Measurements from ENCODE around the gene ZBTB9. TPM values are rescaled to one million over a fixed set of nuclear protein-coding genes. Genes with fewer than 3 reads are reported as not detected.
A peak's percentile ranks its signal among the peaks of the same experiment; 100 is the strongest.

Gene ZBTB9
- 12.7 TPM for polyA plus RNA-seq (2012; ENCODE audit: insufficient read depth, insufficient read length)

- peak within 1 kb of the TSS; percentile 91 for H3K4me3 ChIP-seq (ENCODE audit: low read length)
- peak; percentile 90 for DNase-seq (ENCODE audit: low read depth, low spot score)
These were observed at the start of gene ZBTB9 for GRCh38 chr6:33454009-33454946. TSS of gene ZBTB9 (plus strand) at chr6:33454576. CDS start at chr6:33455101, 525 bp downstream.

GRCh38 chr6:33404884-33405283, 49.5 kb upstream of the ZBTB9 start:
- no peak for DNase-seq (ENCODE audit: low read depth, low spot score)
- no peak overlapping the region for H3K4me3 ChIP-seq (ENCODE audit: low read length)

GRCh38 chr6:33405386-33405940, 48.9 kb upstream of the ZBTB9 start:
- no peak overlapping the region for H3K4me3 ChIP-seq (ENCODE audit: low read length)
- DNase-seq (ENCODE audit: low read depth, low spot score), result no peak

GRCh38 chr6:33406126-33406525, 48.2 kb upstream of the ZBTB9 start:
- H3K4me3 ChIP-seq (ENCODE audit: low read length), result no peak overlapping the region
- no peak for DNase-seq (ENCODE audit: low read depth, low spot score)

- DNase-seq (ENCODE audit: low read depth, low spot score), result no peak
- no peak overlapping the region for H3K4me3 ChIP-seq (ENCODE audit: low read length)
These were observed 47.2 kb upstream of the ZBTB9 start for GRCh38 chr6:33407132-33407718.

- peak; percentile 94 for DNase-seq (ENCODE audit: low read depth, low spot score)
- peak overlapping the region; percentile 65 for H3K4me3 ChIP-seq (ENCODE audit: low read length)
These were observed 44.2 kb upstream of the ZBTB9 start for GRCh38 chr6:33410050-33410710.

- peak within 1 kb of the TSS; percentile 65 for H3K4me3 ChIP-seq (ENCODE audit: low read length)
- peak; percentile 63 for DNase-seq (ENCODE audit: low read depth, low spot score)
These were observed 43.4 kb upstream of the ZBTB9 start, which contains the start of gene PHF1 for GRCh38 chr6:33410711-33411631. TSS of gene PHF1 (plus strand) at chr6:33411014. CDS start at chr6:33412264, 1,250 bp downstream.

- H3K4me3 ChIP-seq (ENCODE audit: low read length), result peak overlapping the region; percentile 59
These were observed 42.8 kb upstream of the ZBTB9 start for GRCh38 chr6:33411632-33412005.

GRCh38 chr6:33412140-33413009, 42.0 kb upstream of the ZBTB9 start:
- H3K4me3 ChIP-seq (ENCODE audit: low read length), result no peak overlapping the region
- no peak for DNase-seq (ENCODE audit: low read depth, low spot score)

More at GRCh38 chr6:33411632-33412005, 42.8 kb upstream of the ZBTB9 start:
- no peak for DNase-seq (ENCODE audit: low read depth, low spot score)

- DNase-seq (ENCODE audit: low read depth, low spot score), result no peak
- H3K4me3 ChIP-seq (ENCODE audit: low read length), result no peak overlapping the region
These were observed 40.9 kb upstream of the ZBTB9 start for GRCh38 chr6:33413241-33414120.

GRCh38 chr6:33414592-33415271, 39.6 kb upstream of the ZBTB9 start:
- no peak for DNase-seq (ENCODE audit: low read depth, low spot score)
- H3K4me3 ChIP-seq (ENCODE audit: low read length), result no peak overlapping the region

GRCh38 chr6:33415831-33416230, 38.5 kb upstream of the ZBTB9 start:
- no peak overlapping the region for H3K4me3 ChIP-seq (ENCODE audit: low read length)
- no peak for DNase-seq (ENCODE audit: low read depth, low spot score)

- H3K4me3 ChIP-seq (ENCODE audit: low read length), result peak overlapping the region; percentile 69
- DNase-seq (ENCODE audit: low read depth, low spot score), result no peak
These were observed 37.8 kb upstream of the ZBTB9 start for GRCh38 chr6:33416386-33417127.

- no peak for DNase-seq (ENCODE audit: low read depth, low spot score)
These were observed 37.1 kb upstream of the ZBTB9 start for GRCh38 chr6:33417128-33417902.

More at GRCh38 chr6:33417128-33417902, 37.1 kb upstream of the ZBTB9 start:
- peak overlapping the region; percentile 69 for H3K4me3 ChIP-seq (ENCODE audit: low read length)

Measured in Jurkat, Clone E6-1 (cell line).